Measurements from ENCODE around the gene CCDC112.

DNA sequence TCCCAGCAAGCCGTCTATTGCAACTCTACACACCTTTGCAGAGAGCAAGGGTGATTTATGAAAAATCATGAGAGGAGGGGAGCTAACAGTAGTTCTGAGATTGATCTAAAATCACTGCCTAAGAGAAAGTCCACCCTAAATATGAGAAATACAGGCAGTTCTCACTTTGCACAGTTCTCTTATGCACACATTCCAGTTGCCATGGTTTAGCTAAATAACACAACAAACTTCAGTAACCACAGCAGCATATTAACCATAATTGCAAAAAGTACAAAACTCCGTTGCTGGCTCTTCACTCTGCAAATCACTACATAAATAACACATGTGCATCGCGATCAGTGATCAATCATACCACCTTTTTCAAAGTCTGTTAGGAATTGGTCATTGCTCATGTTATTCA, 64.9 kb downstream of the CCDC112 start:
- TF ChIP-seq, protein P1, sequence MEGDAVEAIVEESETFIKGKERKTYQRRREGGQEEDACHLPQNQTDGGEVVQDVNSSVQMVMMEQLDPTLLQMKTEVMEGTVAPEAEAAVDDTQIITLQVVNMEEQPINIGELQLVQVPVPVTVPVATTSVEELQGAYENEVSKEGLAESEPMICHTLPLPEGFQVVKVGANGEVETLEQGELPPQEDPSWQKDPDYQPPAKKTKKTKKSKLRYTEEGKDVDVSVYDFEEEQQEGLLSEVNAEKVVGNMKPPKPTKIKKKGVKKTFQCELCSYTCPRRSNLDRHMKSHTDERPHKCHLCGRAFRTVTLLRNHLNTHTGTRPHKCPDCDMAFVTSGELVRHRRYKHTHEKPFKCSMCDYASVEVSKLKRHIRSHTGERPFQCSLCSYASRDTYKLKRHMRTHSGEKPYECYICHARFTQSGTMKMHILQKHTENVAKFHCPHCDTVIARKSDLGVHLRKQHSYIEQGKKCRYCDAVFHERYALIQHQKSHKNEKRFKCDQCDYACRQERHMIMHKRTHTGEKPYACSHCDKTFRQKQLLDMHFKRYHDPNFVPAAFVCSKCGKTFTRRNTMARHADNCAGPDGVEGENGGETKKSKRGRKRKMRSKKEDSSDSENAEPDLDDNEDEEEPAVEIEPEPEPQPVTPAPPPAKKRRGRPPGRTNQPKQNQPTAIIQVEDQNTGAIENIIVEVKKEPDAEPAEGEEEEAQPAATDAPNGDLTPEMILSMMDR (IDR thresholded peaks at IDR 0.05; ENCODE audit: low read length) = no peak
- no peak for TF ChIP-seq EZH2 (optimal IDR thresholded peaks at IDR 0.05; ENCODE audit: low read depth, low read length)

Data from MM.1S (cell line).